T-helper 9 cell (primary cell): Measurements from ENCODE around the gene DQX1.

ENCODE experiments used
- DNase-seq: peaks from one replicate; pipeline ENCODE4 v3.0.0-alpha.2; 2020

The DQX1 gene

DNA sequence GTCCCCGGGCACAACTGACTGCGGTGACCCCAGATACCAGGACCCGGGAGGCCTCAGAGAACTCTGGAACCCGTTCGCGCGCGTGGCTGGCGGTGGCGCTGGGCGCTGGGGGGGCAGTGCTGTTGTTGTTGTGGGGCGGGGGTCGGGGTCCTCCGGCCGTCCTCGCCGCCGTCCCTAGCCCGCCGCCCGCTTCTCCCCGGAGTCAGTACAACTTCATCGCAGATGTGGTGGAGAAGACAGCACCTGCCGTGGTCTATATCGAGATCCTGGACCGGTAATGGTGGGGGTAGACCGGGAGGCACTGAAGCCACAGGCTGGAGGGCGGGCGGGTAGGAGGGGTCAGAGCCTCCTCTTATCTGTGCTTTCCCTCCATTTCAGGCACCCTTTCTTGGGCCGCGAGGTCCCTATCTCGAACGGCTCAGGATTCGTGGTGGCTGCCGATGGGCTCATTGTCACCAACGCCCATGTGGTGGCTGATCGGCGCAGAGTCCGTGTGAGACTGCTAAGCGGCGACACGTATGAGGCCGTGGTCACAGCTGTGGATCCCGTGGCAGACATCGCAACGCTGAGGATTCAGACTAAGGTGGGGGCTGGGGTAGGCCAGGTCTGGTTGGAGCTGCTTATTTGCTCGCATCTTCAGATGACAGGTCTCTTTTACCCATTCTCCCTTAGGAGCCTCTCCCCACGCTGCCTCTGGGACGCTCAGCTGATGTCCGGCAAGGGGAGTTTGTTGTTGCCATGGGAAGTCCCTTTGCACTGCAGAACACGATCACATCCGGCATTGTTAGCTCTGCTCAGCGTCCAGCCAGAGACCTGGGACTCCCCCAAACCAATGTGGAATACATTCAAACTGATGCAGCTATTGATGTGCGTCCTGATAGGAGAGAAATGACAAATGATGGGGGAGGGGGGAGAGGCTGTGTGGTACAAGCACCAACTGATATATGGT, 4.5 kb upstream of the DQX1 start:
- DNase-seq, result peak; percentile 32

DNA sequence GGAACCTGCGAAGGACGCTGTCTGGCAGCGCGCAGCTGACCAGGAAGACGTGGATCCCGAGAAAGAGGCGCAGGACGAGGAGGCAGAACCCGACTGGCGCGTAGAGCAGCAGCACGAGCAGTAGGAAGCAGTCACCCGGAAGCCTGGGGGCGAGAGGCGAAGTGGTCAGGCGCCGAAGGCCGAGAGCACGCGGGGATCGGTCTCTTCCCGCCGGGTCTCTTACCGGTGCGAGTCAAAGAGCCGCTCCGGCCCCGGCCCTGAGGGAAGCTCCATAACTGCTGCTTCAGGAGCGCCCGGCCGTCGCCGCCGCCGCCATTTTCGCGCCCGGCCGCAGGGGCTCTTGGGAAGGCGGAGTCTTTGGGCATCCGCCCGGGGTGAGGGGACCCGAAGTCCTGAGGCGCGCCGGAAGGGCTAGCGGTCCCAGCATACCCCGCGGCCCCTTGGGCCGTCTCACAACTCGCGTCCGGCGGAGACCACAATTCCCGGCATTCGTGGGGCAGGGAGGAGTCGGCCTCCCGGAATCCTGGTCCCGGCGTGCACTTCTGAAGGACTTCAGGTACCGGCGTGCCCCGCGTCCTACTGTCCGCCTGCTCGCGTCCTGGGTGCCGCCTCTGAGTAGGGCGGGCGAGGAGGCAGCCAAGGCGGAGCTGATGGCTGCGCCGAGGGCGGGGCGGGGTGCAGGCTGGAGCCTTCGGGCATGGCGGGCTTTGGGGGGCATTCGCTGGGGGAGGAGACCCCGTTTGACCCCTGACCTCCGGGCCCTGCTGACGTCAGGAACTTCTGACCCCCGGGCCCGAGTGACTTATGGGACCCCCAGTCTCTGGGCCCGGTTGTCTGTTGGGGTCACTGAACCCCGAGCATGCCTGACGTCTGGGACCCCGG, 3.6 kb upstream of the DQX1 start, which contains the start of the genes AUP1 and HTRA2:
AUP1 (minus strand) TSS at position 350 of the 882 bp plus-strand sequence; CDS start at position 273, 77 bp downstream.
HTRA2 (plus strand) TSS at position 577 of the 882 bp plus-strand sequence; CDS start at position 651, 74 bp downstream.
- DNase-seq, result peak; percentile 72

DNA sequence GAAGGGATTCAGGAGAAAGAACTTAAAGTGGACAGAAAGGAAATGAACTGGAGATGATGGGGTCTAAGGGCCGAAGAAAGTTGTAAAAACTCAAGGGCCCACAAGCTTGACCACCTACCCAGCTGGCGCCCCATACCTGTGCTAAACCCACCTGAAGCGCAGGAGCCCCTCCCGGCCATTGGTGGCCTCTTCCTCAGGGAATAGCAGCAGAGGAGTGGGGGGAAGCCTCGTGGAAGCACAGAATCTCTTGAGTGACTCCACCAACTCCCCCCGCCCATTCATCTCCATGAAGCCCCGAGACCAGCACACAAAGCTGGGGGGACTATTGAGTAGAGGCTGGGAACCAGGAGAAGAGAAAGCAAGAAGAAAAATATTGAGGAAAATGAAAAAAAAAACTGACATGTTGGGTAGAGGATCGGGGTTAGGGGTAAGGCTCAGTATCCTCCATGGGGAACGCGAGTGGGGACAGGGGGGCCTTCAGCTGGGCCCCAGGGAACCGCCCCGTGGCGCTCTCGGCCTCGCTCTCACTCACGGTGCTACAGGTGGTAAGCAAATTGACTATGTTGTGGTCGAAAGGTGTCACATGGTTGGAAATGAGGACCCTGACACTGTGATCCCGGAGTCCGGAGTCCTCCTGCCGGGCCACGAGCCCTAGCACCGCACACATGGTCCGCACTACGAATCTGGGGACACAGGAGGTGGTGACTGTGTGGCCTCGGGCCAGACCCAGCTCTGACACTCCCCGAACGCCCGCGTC, 2.7 kb upstream of the DQX1 start:
- DNase-seq, result no peak

DNA sequence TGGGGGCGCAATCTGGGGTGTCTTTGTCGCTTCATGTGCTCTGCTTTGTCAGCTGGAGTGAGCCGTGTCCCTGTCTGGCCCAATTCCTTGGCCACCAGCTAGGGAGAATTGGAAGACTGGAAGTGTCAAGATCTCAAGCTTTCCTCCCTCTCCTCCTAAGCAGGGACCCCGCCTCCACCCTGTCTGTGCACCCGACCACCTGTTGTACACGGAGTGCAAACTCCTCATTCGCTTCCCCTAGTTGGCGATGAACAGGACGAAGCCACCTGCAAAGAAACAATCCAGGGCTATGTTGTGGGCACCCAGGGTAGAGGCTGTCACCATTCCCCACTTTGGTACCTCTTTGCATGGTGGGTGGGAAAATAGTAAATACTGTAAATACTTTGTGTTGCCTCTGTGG, 1.7 kb upstream of the DQX1 start:
- no peak for DNase-seq

DNA sequence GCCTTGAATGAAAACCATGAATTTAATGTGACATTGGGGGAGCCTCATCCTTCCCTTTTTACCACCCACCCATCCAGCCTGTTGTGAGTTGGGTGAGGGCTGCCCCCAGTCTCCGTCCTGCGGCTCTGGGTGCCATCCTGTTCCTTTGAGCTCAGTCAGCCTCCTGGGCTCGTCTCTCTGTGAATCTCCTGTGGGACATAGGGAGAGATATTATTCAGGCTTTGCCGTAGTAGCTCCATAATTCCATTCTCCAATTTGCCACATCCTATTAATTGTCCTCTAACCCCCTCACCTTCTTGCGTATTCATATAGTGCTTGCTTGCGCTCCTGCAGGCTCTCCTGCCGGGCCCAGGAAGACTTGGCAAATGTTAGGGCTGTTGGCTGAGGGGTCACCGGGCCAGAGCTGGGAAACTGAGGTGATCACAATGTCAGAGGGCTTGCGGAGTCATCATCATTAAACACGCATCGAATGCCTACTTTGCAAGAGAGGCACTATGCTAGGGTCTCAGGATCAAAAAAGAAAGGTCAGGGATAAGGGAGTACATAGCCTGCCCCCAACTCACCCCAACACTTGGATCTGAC, 709 bp upstream of the DQX1 start:
- no peak for DNase-seq

DNA sequence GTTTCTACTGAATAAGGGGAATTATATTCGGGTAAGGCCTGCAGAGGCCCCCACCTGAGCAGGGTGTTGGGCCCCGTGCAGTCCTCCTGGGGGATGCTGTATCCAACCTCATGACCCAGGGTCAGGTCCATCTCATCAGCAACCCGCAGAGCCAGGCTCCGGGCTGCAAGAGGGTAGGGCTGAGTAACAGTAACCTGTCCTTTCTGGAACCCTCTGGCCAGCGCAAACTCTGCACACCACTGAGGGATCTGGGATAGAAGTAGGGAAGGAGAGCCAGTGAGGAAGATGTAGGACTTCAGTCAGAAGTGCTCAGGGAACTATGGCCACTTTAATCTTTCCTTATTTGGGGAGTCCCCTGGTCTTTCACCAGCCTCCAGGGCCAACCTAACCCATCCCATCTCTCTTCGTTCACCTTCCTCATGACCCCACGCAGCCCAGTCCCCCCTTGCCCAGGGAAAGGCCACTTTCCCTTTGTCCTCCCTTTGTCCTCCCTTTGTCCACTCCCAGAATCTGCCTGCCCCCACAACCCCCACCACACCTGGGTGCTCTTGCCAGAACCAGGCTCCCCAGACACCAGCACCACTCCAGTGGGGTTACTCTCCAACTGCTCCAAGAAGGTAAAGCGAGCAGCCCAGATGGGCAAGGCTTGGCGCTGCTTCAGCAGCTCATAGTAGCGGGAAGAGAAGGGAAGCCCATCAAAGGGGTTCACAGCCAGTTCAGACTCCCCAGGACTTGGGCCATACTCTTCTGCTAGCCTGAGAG, 895 bp downstream of the DQX1 start:
- DNase-seq, result no peak

DNA sequence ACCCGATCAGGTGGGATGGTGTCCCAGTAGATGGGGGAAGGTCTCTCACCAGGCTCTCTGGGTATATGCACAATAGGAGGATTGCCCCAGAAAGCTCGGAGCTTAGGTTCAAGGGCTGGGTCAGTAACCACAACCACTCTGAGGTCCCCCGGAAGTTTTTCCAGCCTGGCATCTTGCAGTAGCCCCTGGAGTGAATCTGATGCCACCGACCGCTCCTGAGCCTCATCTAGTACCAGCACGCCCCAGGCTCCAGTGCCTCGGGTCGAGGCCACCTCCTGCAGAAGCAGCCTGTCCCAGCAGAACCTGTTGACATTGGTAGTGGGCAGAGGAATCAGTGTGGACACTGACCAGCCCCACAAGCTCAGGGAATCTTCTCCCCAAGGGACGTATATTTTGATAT, 2.0 kb downstream of the DQX1 start:
- DNase-seq, result no peak

DNA sequence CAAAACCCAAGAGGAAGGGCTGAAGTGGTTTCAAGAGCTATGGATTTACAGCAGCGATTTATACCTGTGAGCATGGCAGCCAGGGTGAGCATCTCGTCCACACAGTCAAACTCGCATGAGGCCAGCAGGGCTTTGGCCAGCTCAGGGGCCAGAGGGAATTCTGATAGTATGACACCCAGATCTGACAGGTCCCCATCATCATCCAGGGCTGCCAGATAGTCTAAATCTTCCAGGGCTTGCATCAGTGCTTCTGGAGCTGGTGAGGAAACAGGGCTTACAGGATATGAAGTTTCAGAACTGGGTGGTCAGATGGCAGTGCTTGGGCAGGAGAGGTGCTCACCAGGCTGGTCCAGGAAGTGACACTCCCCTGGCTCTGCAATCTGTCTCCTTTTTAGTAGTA, 3.5 kb downstream of the DQX1 start:
- no peak for DNase-seq

DNA sequence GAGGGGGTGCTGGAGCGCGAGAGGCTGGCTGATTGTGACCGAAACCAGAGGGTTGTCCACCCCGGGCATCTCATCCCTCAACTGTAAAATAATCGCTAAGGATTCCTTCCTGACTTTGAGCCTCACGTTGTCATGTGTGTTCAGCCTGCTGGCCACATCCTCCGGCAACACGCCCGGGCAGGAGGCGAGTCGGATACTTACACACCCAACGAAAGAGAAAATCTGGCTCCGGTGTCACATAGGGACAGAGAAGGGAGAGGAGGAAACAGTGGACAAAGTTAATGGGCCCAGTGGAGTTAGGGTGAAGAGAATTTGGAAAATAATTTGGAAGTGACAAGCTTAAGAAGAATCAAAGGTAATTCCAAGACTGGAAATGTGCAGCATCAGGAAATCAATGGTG, 9.4 kb downstream of the DQX1 start:
- no peak for DNase-seq

DNA sequence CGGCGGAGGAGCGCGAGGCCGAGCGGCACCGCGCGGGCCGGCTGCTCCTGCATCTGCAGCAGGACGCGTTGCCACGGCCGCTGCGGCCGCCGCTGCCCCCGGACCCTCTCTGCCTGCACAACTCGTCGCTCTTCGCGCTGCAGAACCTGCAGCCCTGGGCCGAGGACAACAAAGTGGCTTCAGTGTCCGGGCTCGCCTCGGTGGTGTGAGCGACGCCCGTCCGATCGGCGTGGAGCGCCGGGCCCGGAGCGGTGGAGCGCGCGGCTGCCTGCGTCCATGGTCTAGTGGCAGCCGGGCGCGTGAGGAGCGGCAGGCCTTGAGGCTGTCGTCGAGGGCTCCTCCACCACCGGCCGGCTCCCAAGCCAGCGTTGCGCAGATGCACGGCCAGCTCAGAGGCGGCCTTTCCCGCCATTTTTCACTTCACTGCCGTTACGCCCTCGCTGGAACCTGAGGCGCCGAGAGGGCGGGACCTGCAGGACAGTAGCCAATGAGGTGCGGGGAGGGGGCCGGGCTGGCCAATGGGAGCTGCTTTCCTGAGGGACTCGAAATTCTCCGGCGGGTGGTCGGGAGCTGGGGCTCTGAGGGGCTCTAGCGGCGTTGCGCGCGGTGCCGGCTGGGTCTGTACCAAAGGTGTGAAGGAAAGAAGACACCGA, 9.9 kb downstream of the DQX1 start:
- DNase-seq, result peak; percentile 58

DNA sequence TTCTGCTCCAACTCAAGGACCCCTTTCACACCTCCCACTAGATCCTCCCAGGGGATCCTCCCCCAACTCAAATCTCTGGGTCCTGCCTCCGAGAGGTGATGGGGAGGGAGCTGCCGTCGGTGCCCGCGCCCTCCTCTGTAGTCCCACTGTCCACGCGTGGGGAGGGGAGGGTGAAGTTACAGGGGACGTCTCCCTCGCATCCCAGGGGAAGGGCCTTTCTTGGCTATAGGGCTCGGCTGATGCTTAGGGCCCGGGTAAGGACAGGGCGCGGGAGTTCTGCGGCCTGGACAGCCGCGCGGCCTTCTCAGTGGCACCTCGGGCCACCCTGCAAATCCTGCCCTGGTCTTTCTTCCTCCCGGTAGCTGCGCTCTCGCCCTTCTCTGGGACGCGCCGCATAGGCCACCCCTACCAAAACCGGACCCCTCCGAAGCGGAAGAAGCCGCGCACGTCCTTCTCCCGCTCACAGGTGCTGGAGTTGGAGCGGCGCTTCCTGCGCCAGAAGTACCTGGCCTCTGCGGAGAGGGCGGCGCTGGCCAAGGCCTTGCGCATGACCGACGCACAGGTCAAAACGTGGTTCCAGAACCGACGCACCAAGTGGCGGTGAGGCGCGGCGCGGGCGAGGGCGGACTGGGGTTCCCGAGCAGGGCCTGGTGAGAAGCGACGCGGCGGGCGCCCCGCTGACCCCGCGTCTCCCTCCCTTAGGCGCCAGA, 10.6 kb downstream of the DQX1 start:
- DNase-seq, result no peak

DNA sequence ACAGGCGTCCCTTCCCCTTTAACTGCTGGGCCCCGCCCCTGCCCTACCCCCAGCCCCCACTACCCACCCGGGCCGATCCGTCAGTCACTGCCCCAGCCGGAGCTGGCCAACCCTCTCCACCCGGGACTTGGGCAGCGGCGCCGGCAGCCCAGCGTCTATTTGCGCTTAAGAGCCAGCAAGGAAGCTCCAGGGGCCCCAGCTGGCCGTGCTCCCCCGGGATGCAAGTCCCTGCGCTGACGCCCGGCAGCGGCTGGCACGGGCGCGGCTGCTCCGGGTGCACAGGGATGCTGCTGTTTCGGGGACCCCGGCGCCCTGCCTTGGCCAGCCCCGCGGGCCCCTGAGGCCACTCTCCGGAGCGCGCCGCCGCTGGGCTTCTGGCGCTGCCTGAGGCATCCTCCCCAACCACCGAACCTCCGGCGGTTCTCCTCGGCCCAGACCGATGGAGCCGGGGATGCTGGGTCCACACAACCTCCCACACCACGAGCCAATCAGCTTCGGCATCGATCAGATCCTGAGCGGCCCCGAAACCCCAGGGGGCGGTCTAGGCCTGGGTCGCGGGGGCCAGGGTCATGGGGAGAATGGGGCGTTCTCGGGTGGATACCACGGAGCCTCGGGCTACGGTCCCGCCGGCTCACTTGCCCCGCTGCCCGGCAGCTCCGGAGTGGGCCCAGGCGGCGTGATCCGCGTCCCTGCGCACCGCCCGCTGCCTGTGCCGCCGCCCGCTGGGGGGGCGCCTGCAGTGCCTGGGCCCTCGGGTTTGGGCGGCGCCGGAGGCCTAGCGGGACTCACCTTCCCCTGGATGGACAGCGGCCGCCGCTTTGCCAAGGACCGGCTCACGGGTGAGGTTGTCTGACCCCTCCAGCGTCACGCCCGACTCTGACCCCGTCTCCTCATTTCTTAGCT, 11.4 kb downstream of the DQX1 start, which contains the start of gene TLX2:
TLX2 (plus strand) TSS at position 83 of the 903 bp plus-strand sequence; CDS start at position 440, 357 bp downstream.
- DNase-seq, result no peak

DNA sequence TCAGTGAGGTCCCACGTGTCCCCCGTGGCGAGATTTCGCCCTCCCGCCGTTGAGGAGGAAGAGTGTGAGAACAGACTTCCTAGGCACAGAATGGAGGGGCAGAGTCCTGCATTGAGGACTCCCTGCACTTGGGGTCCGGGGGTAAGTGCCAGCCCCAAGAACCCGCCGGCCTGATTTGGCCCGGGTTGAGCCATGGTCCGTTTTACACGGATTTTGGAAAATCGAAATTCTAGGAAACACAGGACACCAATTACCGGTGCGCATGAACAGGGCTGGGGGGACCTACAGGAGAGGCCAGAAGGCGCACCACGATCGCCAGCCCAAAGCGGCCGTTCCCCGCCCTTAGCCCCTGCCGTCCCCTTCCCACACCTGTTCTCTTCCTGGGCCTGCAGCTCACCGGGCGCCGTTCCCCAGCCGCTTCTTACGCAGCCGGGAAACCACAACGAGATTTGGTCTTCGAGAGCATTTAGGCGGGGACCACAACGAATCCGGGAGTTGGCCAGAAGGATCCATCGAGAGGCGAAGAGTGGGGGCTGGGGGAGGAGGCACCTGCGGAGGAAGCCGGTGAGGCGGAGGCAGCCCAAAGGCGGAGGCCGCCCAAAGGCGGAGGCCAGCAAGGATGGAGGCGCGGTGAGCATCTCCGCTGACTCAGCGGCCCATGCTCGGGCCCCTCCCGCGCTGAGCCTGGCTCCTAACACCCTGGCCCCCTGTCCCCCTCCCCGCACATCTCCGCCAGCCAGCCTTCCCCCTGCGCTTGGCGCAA, 12.2 kb downstream of the DQX1 start:
- DNase-seq, result no peak

DNA sequence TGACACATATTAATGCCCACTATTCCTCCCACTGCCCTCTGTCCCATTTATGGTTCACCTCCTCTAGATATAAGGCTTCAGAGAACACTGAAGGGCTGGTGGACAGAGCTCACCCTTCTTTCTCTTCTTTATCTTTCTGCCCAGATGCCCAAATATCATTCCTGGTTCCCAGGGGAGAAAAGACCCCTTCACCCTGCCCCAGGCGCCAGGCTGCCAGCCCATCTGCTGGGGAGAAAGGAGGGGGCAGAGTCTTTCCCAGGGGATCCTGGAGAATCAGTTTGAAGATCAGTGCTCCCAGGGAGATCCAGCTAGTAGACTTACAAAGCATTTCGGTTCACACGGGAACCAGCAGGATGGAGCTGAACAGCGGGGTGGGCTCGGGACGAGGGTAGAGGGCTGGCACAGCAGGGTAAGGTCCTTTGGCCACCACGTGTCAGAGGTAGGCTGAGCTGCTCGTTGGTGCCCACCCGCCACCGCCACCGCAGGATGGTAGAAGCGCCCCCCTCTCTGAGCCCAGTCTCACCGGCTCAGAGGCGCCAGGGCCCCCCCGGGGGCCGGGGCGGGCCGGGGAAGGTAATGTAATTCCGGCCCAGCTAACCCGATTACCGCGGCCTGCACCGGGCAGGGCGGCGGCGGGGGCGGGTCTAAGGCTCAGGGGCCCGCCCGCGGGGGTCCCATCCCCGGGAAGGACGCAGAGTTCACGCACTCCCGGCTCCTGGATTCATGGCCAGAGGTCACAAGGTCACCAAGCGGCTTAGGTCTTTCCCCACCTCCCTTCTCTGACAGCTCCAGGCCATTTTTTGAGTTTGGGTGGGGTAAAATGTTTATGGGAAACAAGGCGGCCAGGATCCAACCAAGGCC, 13.1 kb downstream of the DQX1 start:
- no peak for DNase-seq

DNA sequence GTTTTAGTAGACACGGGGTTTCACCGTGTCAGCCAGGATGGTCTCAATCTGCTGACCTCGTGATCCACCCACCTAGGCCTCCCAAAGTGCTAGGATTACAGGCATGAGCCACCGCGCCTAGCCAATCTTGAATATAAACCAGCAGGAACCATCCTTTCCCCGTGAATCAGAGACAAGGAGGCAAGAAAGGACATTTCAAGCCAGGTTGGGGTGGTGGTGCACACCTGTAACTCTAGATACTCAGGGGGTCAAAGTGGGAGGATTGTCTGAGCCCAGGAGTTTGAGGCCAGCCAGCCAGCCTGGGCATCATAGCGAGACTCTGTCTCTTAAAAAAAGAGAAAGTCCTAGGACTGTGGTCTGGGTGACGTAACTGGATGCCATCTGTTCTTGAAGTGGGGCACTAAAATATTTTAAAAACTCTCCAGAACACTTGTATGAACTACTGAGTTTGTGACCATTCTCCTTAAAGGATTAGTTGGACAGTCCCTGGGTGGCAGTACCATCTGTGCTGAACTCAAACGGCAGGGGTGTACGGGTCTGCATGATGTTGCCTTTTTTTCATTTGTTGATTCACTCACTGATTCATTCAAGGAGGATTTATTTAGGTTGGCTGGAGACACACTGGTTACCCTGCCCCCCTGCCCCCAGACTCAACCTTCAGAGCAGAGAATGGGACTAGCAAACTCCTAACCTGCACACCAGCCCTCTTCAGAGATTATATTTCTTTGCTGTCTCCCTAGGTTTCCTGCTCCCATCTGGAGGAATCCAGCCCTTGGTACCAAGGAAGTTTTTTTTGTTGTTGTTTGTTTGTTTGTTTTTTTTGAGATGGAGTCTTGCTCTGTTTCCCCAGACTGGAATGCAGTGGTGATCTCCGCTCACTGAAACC, 14.7 kb downstream of the DQX1 start:
- DNase-seq, result no peak

DNA sequence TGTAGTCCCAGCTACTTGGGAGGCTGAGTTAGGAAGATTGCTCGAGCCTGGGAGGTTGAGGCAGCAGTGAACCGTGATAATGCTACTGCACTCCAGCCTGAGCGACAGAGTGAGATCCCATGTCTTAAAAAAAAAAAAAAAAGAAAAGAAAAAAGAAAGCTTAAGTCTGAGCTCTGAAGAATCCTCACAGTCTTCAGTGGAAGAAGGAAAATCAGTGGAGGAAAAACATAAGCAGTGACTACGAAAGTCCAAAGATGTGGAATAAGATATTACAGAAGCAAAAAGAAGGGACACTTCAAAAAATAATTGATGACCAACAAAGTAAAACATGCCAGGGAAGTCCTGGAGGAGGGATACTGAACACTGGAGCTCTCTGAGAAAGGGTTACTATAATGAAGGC, 15.8 kb downstream of the DQX1 start:
- no peak for DNase-seq
